HG02759 (cell line): ENCODE results near the gene SLAMF1.
"Not testable (repeated sequence)": the region's sequence is repeated elsewhere in the genome, so short reads cannot be mapped to it uniquely, and the experiment has no call there.

Source experiments
- ATAC-seq: cut with Tn5 transposase; IDR thresholded peaks from one replicate; pipeline ENCODE4 v1.9.1; 2021; ENCODE audit warnings: mild to moderate bottlenecking, moderate library complexity; ENCODE audit not compliant: unreplicated experiment

Gene SLAMF1

GRCh38 chr1:160646711-160647328 lies at the start of gene SLAMF1:
SLAMF1 (minus strand) TSS chr1:160647044; CDS start chr1:160646945, 99 bp downstream.
- ATAC-seq = peak; percentile 69

- ATAC-seq = not testable (repeated sequence)
Observed at GRCh38 chr1:160692390-160692789, 45.5 kb upstream of the SLAMF1 start.

GRCh38 chr1:160685266-160685665 lies 38.4 kb upstream of the SLAMF1 start:
- peak; percentile 46 for ATAC-seq

- ATAC-seq = no peak
Observed at GRCh38 chr1:160682983-160683865, 36.4 kb upstream of the SLAMF1 start.

GRCh38 chr1:160681891-160682140 lies 35.0 kb upstream of the SLAMF1 start:
- no peak for ATAC-seq

- peak; percentile 65 for ATAC-seq
Observed at GRCh38 chr1:160681066-160681890, 34.4 kb upstream of the SLAMF1 start.

GRCh38 chr1:160680399-160680798 lies 33.6 kb upstream of the SLAMF1 start:
- no peak for ATAC-seq

GRCh38 chr1:160679893-160680292 lies 33.0 kb upstream of the SLAMF1 start:
- no peak for ATAC-seq

GRCh38 chr1:160676869-160677597 lies 30.2 kb upstream of the SLAMF1 start:
- ATAC-seq = no peak

GRCh38 chr1:160675641-160676410 lies 29.0 kb upstream of the SLAMF1 start:
- peak; percentile 53 for ATAC-seq

- no peak for ATAC-seq
Observed at GRCh38 chr1:160674415-160674814, 27.6 kb upstream of the SLAMF1 start.

- no peak for ATAC-seq
Observed at GRCh38 chr1:160672789-160673695, 26.2 kb upstream of the SLAMF1 start.

- no peak for ATAC-seq
Observed at GRCh38 chr1:160671603-160672517, 25.0 kb upstream of the SLAMF1 start.

- ATAC-seq = no peak
Observed at GRCh38 chr1:160670701-160671100, 23.9 kb upstream of the SLAMF1 start.

- ATAC-seq = no peak
Observed at GRCh38 chr1:160669802-160670201, 23.0 kb upstream of the SLAMF1 start.

GRCh38 chr1:160669276-160669675 lies 22.4 kb upstream of the SLAMF1 start:
- ATAC-seq = no peak

- ATAC-seq = no peak
Observed at GRCh38 chr1:160667896-160668295, 21.1 kb upstream of the SLAMF1 start.

- ATAC-seq = no peak
Observed at GRCh38 chr1:160666079-160666442, 19.2 kb upstream of the SLAMF1 start.
